ENCODE measurements around the gene CDC37. TPM values are rescaled to one million over a fixed set of nuclear protein-coding genes. Genes with fewer than 3 reads are reported as not detected.

Gene CDC37
- total RNA-seq, 2 experiments from 2014 or later: 269 to 332 TPM

DNA sequence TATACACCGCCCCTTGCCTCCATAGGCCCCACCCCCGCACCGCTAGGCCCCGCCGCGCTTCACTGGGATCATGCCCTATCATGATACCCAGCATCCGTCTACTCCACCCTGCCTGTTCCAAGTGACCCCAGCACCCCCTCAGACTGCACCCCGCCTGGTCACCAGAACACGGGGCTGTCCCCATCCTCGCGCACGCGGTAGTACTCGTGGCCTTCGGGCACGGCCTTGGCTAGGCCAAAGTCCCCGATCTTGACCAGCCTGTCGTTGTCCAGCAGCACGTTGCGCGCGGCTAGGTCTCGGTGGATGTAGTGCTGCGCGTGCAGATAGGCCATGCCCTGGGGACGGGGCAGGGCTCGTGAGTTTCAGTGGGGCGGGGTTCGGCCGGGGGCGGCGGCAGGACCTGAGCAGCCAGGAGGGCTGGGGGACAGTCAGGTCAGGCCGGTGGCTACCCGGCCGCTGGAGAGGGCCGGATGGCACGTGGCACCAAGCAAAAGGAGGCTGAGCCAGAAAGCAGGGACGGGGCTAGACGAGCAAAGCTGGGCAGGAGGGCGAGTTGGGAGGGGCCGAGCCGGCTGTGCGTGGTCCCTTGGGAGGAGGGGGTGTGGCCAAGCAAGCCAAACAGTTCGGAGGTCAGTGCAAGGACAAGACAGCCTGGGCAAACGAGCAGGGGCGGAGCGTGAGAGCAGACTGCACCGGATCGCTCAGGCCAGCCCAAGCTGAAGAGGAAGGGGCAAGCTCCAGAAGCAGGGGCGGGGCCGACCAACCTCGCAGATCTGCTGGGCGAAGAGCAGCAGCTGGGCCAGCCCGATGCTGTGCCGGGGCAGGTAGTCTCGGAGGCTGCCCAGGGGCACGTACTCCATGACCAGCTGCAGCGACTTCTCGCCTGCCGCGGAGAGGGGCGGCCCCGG lies 50.3 kb downstream of the CDC37 start:
- ChIA-PET CTCF (ENCODE audit: unreplicated experiment) (no interaction called here), POLR2A (no interaction called here)
- Histone ChIP-seq H3K9me2 (ENCODE audit: insufficient read depth, low read length) (no peaks in the 10 kb centered on the region), H3K27ac (ENCODE audit: low read depth, low read length, poor library complexity, severe bottlenecking) (no peak overlapping the region), H3K79me2 (ENCODE audit: insufficient read depth, low read depth, low read length) (no peaks in the 10 kb centered on the region), H3K36me3 (ENCODE audit: insufficient read depth, low read length) (peaks cover 64% of the 10 kb centered on the region), H3K4me3 (ENCODE audit: low read depth, low read length, poor library complexity, severe bottlenecking) (no peak overlapping the region), H3K4me1 (ENCODE audit: insufficient read depth, low read length, poor library complexity, severe bottlenecking) (no peaks in the 10 kb centered on the region), H4K20me1 (ENCODE audit: insufficient read depth, low read length) (no peaks in the 10 kb centered on the region), H3K9me3 (ENCODE audit: low read length) (no peaks in the 10 kb centered on the region), H2AFZ (ENCODE audit: low read length) (no peak overlapping the region), H3K4me2 (ENCODE audit: low read length) (no peak overlapping the region)
- DNase-seq (ENCODE audit: low spot score): no peak
- no TSS peak for BruUV-seq (replicated peaks)
- intact Hi-C loops (cut with micrococcal nuclease; ENCODE audit: unreplicated experiment): loop anchor here (2.0 kb wide), 1 partner anchor 34 kb away; no protein-coding TSS in a partner anchor
- TF ChIP-seq CTCF (conservative IDR thresholded peaks at IDR 0.05; ENCODE audit: low read length): no peak
- no peak for TF ChIP-seq EZH2phosphoT487 (IDR thresholded peaks at IDR 0.05; ENCODE audit: borderline replicate concordance, low read depth, low read length)

DNA sequence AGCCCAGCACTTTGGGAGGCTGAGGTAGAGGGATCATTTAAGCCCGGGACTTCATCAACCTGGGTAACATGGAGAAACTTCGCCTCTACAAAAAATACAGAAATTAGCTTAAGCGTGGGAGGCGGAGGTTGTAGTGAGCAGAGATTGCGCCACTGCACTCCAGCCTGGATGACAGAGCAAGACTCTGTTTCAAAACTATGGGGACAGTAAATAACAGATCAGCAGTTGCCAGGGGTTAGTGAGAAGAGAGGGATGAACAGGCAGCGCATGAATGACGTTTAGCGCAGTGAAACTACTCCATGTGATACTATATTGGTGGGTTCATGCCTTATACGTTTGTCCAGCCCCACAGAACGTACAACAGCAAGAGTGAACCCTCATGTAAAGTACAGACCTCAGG lies 56.8 kb downstream of the CDC37 start:
- Histone ChIP-seq H3K4me2 (ENCODE audit: low read length) (no peak overlapping the region), H3K27ac (ENCODE audit: low read depth, low read length, poor library complexity, severe bottlenecking) (no peak overlapping the region), H3K4me1 (ENCODE audit: insufficient read depth, low read length, poor library complexity, severe bottlenecking) (peaks cover 2% of the 10 kb centered on the region), H3K9me3 (ENCODE audit: low read length) (no peaks in the 10 kb centered on the region), H3K9me2 (ENCODE audit: insufficient read depth, low read length) (no peaks in the 10 kb centered on the region), H3K79me2 (ENCODE audit: insufficient read depth, low read depth, low read length) (no peaks in the 10 kb centered on the region), H3K4me3 (ENCODE audit: low read depth, low read length, poor library complexity, severe bottlenecking) (no peak overlapping the region), H3K36me3 (ENCODE audit: insufficient read depth, low read length) (peaks cover 17% of the 10 kb centered on the region), H4K20me1 (ENCODE audit: insufficient read depth, low read length) (no peaks in the 10 kb centered on the region), H2AFZ (ENCODE audit: low read length) (no peak overlapping the region)
- ChIA-PET POLR2A (no interaction called here), CTCF (ENCODE audit: unreplicated experiment) (no interaction called here)
- intact Hi-C loops (cut with micrococcal nuclease; ENCODE audit: unreplicated experiment): no loop called here
- no TSS peak for BruUV-seq (replicated peaks)
- TF ChIP-seq EZH2phosphoT487 (IDR thresholded peaks at IDR 0.05; ENCODE audit: borderline replicate concordance, low read depth, low read length) (no peak), CTCF (conservative IDR thresholded peaks at IDR 0.05; ENCODE audit: low read length) (no peak)
- DNase-seq (ENCODE audit: low spot score): no peak

GRCh38 chr19:10344780-10345179 lies 58.6 kb downstream of the CDC37 start:
- intact Hi-C loops (cut with micrococcal nuclease; ENCODE audit: unreplicated experiment): no loop called here
- no peak overlapping the region for H3K4me2 ChIP-seq (ENCODE audit: low read length)
- no peaks in the 10 kb centered on the region for H3K79me2 ChIP-seq (ENCODE audit: insufficient read depth, low read depth, low read length)
- BruUV-seq (replicated peaks): no TSS peak
- no peak for DNase-seq (ENCODE audit: low spot score)
- no peak overlapping the region for H2AFZ ChIP-seq (ENCODE audit: low read length)
- H3K9me3 ChIP-seq (ENCODE audit: low read length): no peaks in the 10 kb centered on the region
- no peaks in the 10 kb centered on the region for H3K9me2 ChIP-seq (ENCODE audit: insufficient read depth, low read length)
- H3K4me1 ChIP-seq (ENCODE audit: insufficient read depth, low read length, poor library complexity, severe bottlenecking): peaks cover 7% of the 10 kb centered on the region
- H4K20me1 ChIP-seq (ENCODE audit: insufficient read depth, low read length): no peaks in the 10 kb centered on the region
- peaks cover 2% of the 10 kb centered on the region; the same call in 1 of the 2 replicates for H3K36me3 ChIP-seq (ENCODE audit: insufficient read depth, low read length)
- ChIA-PET POLR2A (interaction anchor here (0.6 kb wide), 1 partner anchor 11 kb away, joined by 3 read pairs; the partner anchor contains the start of gene RAVER1), CTCF (ENCODE audit: unreplicated experiment) (no interaction called here)
- no peak overlapping the region for H3K27ac ChIP-seq (ENCODE audit: low read depth, low read length, poor library complexity, severe bottlenecking)
- H3K4me3 ChIP-seq (ENCODE audit: low read depth, low read length, poor library complexity, severe bottlenecking): no peak overlapping the region
- TF ChIP-seq EZH2phosphoT487 (IDR thresholded peaks at IDR 0.05; ENCODE audit: borderline replicate concordance, low read depth, low read length) (no peak), CTCF (conservative IDR thresholded peaks at IDR 0.05; ENCODE audit: low read length) (no peak)
